Myometrial cell (primary cell): ENCODE data around the gene CBX4. TPM values are rescaled to one million over a fixed set of nuclear protein-coding genes. Genes with fewer than 3 reads are reported as not detected.

Source experiments
- total RNA-seq: library from RNA; depleted of rRNA; stranded (reverse); fragments of >200 nt; gene quantifications from 2 replicates; pipeline ENCODE4 v1.2.3, GENCODE V29; 2015

The CBX4 gene
- total RNA-seq = 6.1 and 10.1 TPM in 2 replicates

GRCh38 chr17:79839356-79840268 is at the start of gene CBX4:
TSS of gene CBX4 (minus strand) at chr17:79839440. CDS start at chr17:79839251, 189 bp downstream.

GRCh38 chr17:79796763-79797491 is 42.3 kb downstream of the CBX4 start, which contains the start of gene CBX8:
TSS of gene CBX8 (minus strand) at chr17:79797077. CDS start at chr17:79796998, 79 bp downstream.

Other genes starting within 250 kb of the CBX4 start
- gene RBFOX3, start 228.4 kb downstream of the CBX4 start, total RNA-seq = not detected in 2 replicates
- not detected in 2 replicates for gene ENPP7, start 108.5 kb downstream of the CBX4 start, total RNA-seq
- gene CBX2, start 61.3 kb downstream of the CBX4 start, total RNA-seq = 1.8 and 2.3 TPM in 2 replicates
- gene CBX8, start 42.4 kb downstream of the CBX4 start, total RNA-seq = 10.3 and 16.4 TPM in 2 replicates
- gene TBC1D16, start 196.4 kb upstream of the CBX4 start, total RNA-seq = 27.7 and 29.8 TPM in 2 replicates
- gene CCDC40, start 197.2 kb upstream of the CBX4 start, total RNA-seq = 0.29 and 0.53 TPM in 2 replicates